Lower lobe of right lung (tissue), 2 donors: ENCODE results near the gene CCDC157. TPM values are rescaled to one million over a fixed set of nuclear protein-coding genes. Genes with fewer than 3 reads are reported as not detected.

Experiments used
- ATAC-seq, 2 donors: fragments of 200-7000 bp; cut with Tn5 transposase; one replicate each; pipeline ENCODE4 v1.9.1; 2020 to 2022; ENCODE audit warnings: mild to moderate bottlenecking in 2 of 2, moderate library complexity in 2 of 2
- DNase-seq: peaks from one replicate; pipeline ENCODE4 v3.0.0-alpha.2; 2020
- H3K27ac ChIP-seq: fragments of 200-600 bp; one replicate; pipeline ENCODE4 v1.8.0; 2022
- H3K27me3 ChIP-seq: fragments of 200-600 bp; one replicate; pipeline ENCODE4 v1.8.0; 2022; ENCODE audit warnings: low read depth
- H3K36me3 ChIP-seq: fragments of 200-600 bp; one replicate; pipeline ENCODE4 v1.8.0; 2022; ENCODE audit warnings: mild to moderate bottlenecking
- H3K4me1 ChIP-seq: fragments of 200-600 bp; one replicate; pipeline ENCODE4 v1.8.0; 2022
- H3K4me3 ChIP-seq: fragments of 200-600 bp; one replicate; pipeline ENCODE4 v1.8.0; 2022; ENCODE audit warnings: mild to moderate bottlenecking
- H3K9me3 ChIP-seq: fragments of 200-600 bp; one replicate; pipeline ENCODE4 v1.8.0; 2022
- CTCF ChIP-seq: fragments of 200-600 bp; IDR thresholded peaks from one replicate; pipeline ENCODE4 v1.8.0; 2022; ENCODE audit warnings: antibody characterized with exemption, mild to moderate bottlenecking
- intact Hi-C: fragments of 100-400 bp; cut with DNase I; formaldehyde crosslinking; loops from one replicate; pipeline ENCODE4 v1.11.0; 2022
- total RNA-seq: library from RNA; stranded (reverse); fragmentation: NEBNext Ultra II Directional; extraction: Animal tissue kit (Norgen Biotek cat#: 25700); gene quantifications from one replicate; pipeline ENCODE4 v1.2.1, GENCODE V29; 2021
- donor health status: DM: no; HTN: yes; CAD: no; lungs with severe emphysema.

Gene CCDC157
- total RNA-seq, 1 donor from 2014 or later, result 5.2 TPM

- no peaks in the 10 kb centered on the region for H3K4me1 ChIP-seq
- no peak for TF ChIP-seq CTCF
- intact Hi-C loops, result no loop called here
- H3K4me3 ChIP-seq, result no peak overlapping the region
- no peak overlapping the region for H3K27ac ChIP-seq
- ATAC-seq, result no peak
- H3K9me3 ChIP-seq, result no peaks in the 10 kb centered on the region
- no peaks in the 10 kb centered on the region for H3K27me3 ChIP-seq
- H3K36me3 ChIP-seq, result peaks cover 71% of the 10 kb centered on the region
- DNase-seq, result no peak
These were observed 57.1 kb downstream of the CCDC157 start for GRCh38 chr22:30413745-30414524.

DNA sequence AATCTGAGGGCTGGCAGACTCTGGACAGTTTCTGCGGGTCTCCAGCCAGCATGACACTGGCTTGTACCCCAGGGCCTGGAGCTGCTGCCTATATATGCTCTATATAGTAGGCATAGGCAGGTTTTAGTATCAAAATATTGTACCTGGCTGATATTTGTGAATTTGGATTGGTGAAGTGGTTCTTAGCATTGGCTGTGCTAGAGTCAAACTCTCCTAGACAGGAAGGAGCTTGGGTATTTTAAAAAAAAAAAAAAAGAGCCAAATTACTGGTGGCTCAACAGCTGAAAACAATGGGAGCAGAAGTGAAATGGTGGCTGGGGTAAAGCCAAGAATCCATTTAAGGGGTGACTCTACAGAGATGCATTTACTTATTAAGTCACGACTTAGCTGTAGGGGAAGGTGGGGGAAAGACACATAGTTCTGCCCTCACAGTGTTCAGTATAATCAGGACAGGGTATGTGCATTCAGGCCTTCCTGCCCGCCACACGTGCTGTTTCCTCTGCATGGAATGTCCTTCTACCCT lies 57.8 kb downstream of the CCDC157 start:
- no peak for TF ChIP-seq CTCF
- Histone ChIP-seq H3K9me3 (no peaks in the 10 kb centered on the region), H3K27me3 (no peaks in the 10 kb centered on the region), H3K4me3 (no peak overlapping the region), H3K27ac (no peak overlapping the region), H3K4me1 (no peaks in the 10 kb centered on the region), H3K36me3 (peaks cover 74% of the 10 kb centered on the region)
- intact Hi-C loops, result no loop called here
- DNase-seq (no peak), ATAC-seq (no peak)

GRCh38 chr22:30416403-30416802 lies 59.6 kb downstream of the CCDC157 start:
- no peak overlapping the region for H3K27ac ChIP-seq
- no peaks in the 10 kb centered on the region for H3K9me3 ChIP-seq
- ATAC-seq (no peak), DNase-seq (no peak)
- TF ChIP-seq CTCF, result no peak
- H3K36me3 ChIP-seq, result peaks cover 57% of the 10 kb centered on the region
- intact Hi-C loops, result no loop called here
- no peaks in the 10 kb centered on the region for H3K27me3 ChIP-seq
- no peak overlapping the region for H3K4me3 ChIP-seq
- peaks cover 14% of the 10 kb centered on the region for H3K4me1 ChIP-seq

DNA sequence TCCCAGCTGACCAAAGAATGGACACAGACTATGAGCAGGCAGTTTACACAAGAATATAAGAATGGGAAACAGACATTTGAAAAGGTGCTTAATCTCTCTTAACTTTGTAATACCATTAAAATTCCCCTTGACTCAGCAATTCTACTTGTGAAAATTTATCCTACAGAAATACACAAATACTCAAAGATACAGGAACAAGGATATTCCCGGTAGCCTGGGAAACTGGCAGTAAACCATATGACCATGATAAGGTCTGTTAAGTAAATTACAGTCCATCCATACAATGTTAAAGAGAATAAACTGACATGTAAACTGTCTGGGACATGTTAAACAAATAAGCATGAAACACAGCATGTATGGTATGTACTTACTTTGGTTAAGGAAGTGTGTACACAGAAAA lies 60.0 kb downstream of the CCDC157 start:
- ATAC-seq (no peak), DNase-seq (no peak)
- H3K9me3 ChIP-seq, result no peaks in the 10 kb centered on the region
- TF ChIP-seq CTCF, result no peak
- no peak overlapping the region for H3K4me3 ChIP-seq
- H3K36me3 ChIP-seq, result peaks cover 57% of the 10 kb centered on the region
- H3K27ac ChIP-seq, result no peak overlapping the region
- H3K27me3 ChIP-seq, result no peaks in the 10 kb centered on the region
- intact Hi-C loops, result no loop called here
- peaks cover 18% of the 10 kb centered on the region for H3K4me1 ChIP-seq

DNA sequence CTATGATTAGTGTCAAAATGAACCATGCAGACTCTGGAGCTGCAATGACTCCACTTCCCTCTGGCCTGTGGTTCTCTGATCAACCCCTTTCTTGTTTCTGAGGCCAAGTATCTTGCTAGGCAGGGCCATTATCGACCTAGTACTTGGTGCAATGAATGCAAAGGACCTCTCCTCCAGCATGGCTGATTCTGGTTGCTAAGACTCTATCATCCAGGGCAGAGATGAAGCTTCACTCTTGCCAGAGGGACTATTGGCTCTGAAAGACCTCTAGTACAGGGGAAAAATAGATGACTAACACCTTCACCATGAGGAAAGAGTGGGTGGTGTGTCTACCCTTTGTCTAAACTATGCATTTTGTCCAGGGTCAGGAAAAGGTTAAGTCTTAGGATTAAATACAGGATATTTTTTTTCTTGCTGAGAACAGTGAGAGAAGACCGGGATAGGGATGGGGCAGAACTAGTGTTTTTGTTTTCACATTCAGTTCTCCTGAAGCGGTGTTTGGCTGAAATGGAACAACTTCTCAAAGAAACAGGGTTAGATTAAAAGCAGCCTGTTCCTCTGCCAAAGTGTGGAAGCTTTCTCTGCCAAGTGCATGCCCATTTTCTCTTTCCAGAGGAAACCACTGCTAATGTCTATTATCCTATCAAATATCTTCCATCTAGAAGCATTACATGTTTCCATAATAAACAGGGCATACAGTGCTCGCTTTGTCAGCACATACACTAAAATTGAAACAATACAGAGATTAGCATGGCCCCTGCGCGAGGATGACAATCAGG lies 63.7 kb downstream of the CCDC157 start:
- TF ChIP-seq CTCF, result no peak
- intact Hi-C loops, result no loop called here
- DNase-seq (no peak), ATAC-seq (no peak)
- Histone ChIP-seq H3K4me1 (peaks cover 44% of the 10 kb centered on the region), H3K27ac (no peak overlapping the region), H3K9me3 (no peaks in the 10 kb centered on the region), H3K36me3 (peaks cover 40% of the 10 kb centered on the region), H3K4me3 (no peak overlapping the region), H3K27me3 (no peaks in the 10 kb centered on the region)
